Natural killer cell (primary cell): ENCODE data around the gene VASH2. TPM values are rescaled to one million over a fixed set of nuclear protein-coding genes. Genes with fewer than 3 reads are reported as not detected.
"Not testable (repeated sequence)": the region's sequence is repeated elsewhere in the genome, so short reads cannot be mapped to it uniquely, and the experiment has no call there.

Experiments used
- ATAC-seq, 3 donors: fragments of 150-1000 bp in 2 of 3; fragments of 200-7000 bp in 1 of 3; cut with Tn5 transposase; 1 replicate in 1 of 3; 2 replicates in 2 of 3; pipeline ENCODE4 v1.10.0; 2021; ENCODE audit warnings: mild to moderate bottlenecking in 2 of 3, moderate library complexity in 2 of 3
- DNase-seq, 2 donors: peaks; one replicate each; pipeline versions ENCODE4 v3.0.0 to v3.0.0-alpha.2; 2013 to 2021; ENCODE audit warnings: mixed read lengths in 1 of 2
- H3K27ac ChIP-seq: one replicate; pipeline ENCODE4 v1.5.1; 2013; ENCODE audit warnings: mild to moderate bottlenecking, low read length
- H3K27me3 ChIP-seq: one replicate; pipeline ENCODE4 v1.6.1; 2013; ENCODE audit warnings: low read length; ENCODE audit not compliant: control insufficient read depth, insufficient read depth
- H3K36me3 ChIP-seq: one replicate; pipeline ENCODE4 v1.6.1; 2013; ENCODE audit warnings: low read length; ENCODE audit not compliant: control insufficient read depth, insufficient read depth
- H3K4me1 ChIP-seq: one replicate; pipeline ENCODE4 v1.6.1; 2013; ENCODE audit warnings: low read length; ENCODE audit not compliant: control insufficient read depth, insufficient read depth
- H3K4me3 ChIP-seq: one replicate; pipeline ENCODE4 v1.5.1; 2013; ENCODE audit warnings: low read length
- H3K9me3 ChIP-seq: one replicate; pipeline ENCODE4 v1.6.1; 2013; ENCODE audit warnings: low read length; ENCODE audit not compliant: control insufficient read depth, insufficient read depth
- H3K27ac Mint-ChIP-seq, 2 donors: one replicate each; pipeline ENCODE4 v1.8.0; 2022; ENCODE audit warnings: mild to moderate bottlenecking in 2 of 2, mixed read lengths in 2 of 2, moderate library complexity in 1 of 2
- H3K27me3 Mint-ChIP-seq, 2 donors: one replicate each; pipeline ENCODE4 v1.8.0; 2022; ENCODE audit warnings: low read depth in 2 of 2, mixed read lengths in 2 of 2
- H3K36me3 Mint-ChIP-seq: one replicate; pipeline ENCODE4 v1.8.0; 2022; ENCODE audit warnings: mixed read lengths
- H3K4me1 Mint-ChIP-seq, 2 donors: one replicate each; pipeline ENCODE4 v1.8.0; 2022; ENCODE audit warnings: mixed read lengths in 2 of 2
- H3K4me3 Mint-ChIP-seq: one replicate; pipeline ENCODE4 v1.8.0; 2022; ENCODE audit warnings: mild to moderate bottlenecking, moderate library complexity, mixed read lengths
- H3K9me3 Mint-ChIP-seq, 2 donors: one replicate each; pipeline ENCODE4 v1.8.0; 2022; ENCODE audit warnings: mixed read lengths in 2 of 2
- CTCF ChIP-seq: fragments of 200-600 bp; IDR thresholded peaks from one replicate; pipeline ENCODE4 v1.8.0; 2022; ENCODE audit warnings: antibody characterized with exemption
- WGBS: methylation state at CpG from one replicate; pipeline ENCODE4 v1.1.7; 2013; ENCODE audit warnings: missing lambda C conversion rate; ENCODE audit not compliant: insufficient coverage; 5-methylcytosine and 5-hydroxymethylcytosine counted together
- intact Hi-C: fragments of 100-400 bp; cut with micrococcal nuclease; formaldehyde crosslinking; loops from one replicate; pipeline ENCODE4 v1.14.2; 2022
- total RNA-seq, 4 donors: library from RNA; stranded (reverse); fragments of 120-200 nt in 1 of 4; gene quantifications; one replicate each; pipeline versions ENCODE4 v1.2.3 to v1.2.4, GENCODE V29; 2013 to 2022

The VASH2 gene
- total RNA-seq, 3 donors from 2014 or later (not counting 1 experiment from before 2014, with no cell fraction given) = not detected

- H3K4me1 Mint-ChIP-seq, intact Hi-C loops, H3K27ac Mint-ChIP-seq, H3K27ac ChIP-seq, H3K36me3 ChIP-seq, H3K9me3 ChIP-seq, H3K36me3 Mint-ChIP-seq, H3K9me3 Mint-ChIP-seq, ATAC-seq, H3K4me1 ChIP-seq, H3K27me3 ChIP-seq, H3K4me3 ChIP-seq, H3K4me3 Mint-ChIP-seq, DNase-seq: not testable (repeated sequence)
- H3K27me3 Mint-ChIP-seq = peaks cover 11 to 21% of the 10 kb centered on the region in 2 donors
- WGBS = 88% methylated on average over 1 of the region's 5 CpGs
Measured at GRCh38 chr1:212914110-212914509, 36.2 kb upstream of the VASH2 start.

- Histone ChIP-seq H3K27ac (no peak overlapping the region), H3K4me1 (no peaks in the 10 kb centered on the region), H3K4me3 (no peak overlapping the region), H3K9me3 (no peaks in the 10 kb centered on the region), H3K36me3 (no peaks in the 10 kb centered on the region), H3K27me3 (no peaks in the 10 kb centered on the region)
- H3K36me3 Mint-ChIP-seq = no peaks in the 10 kb centered on the region
- no peak for DNase-seq
- no peak overlapping the region for H3K4me3 Mint-ChIP-seq
- H3K4me1 Mint-ChIP-seq = peaks cover 5 to 7% of the 10 kb centered on the region in 2 donors
- ATAC-seq = no peak
- intact Hi-C loops = no loop called here
- H3K27me3 Mint-ChIP-seq = peaks cover 11 to 21% of the 10 kb centered on the region in 2 donors
- WGBS = 84% methylated on average over 3 of the region's 3 CpGs
- no peaks in the 10 kb centered on the region for H3K9me3 Mint-ChIP-seq
- H3K27ac Mint-ChIP-seq = no peak overlapping the region
- TF ChIP-seq CTCF = no peak
Measured at GRCh38 chr1:212914789-212915188, 35.6 kb upstream of the VASH2 start.

GRCh38 chr1:212915245-212916091 is 34.9 kb upstream of the VASH2 start:
- no peak for TF ChIP-seq CTCF
- no peak for DNase-seq
- Histone ChIP-seq H3K4me1 (no peaks in the 10 kb centered on the region), H3K9me3 (no peaks in the 10 kb centered on the region), H3K36me3 (no peaks in the 10 kb centered on the region), H3K4me3 (no peak overlapping the region), H3K27ac (no peak overlapping the region), H3K27me3 (no peaks in the 10 kb centered on the region)
- H3K27ac Mint-ChIP-seq = no peak overlapping the region
- peaks cover 5 to 7% of the 10 kb centered on the region in 2 donors for H3K4me1 Mint-ChIP-seq
- ATAC-seq = no peak
- H3K4me3 Mint-ChIP-seq = no peak overlapping the region
- peaks cover 11 to 21% of the 10 kb centered on the region in 2 donors for H3K27me3 Mint-ChIP-seq
- no peaks in the 10 kb centered on the region for H3K36me3 Mint-ChIP-seq
- no peaks in the 10 kb centered on the region for H3K9me3 Mint-ChIP-seq
- WGBS = 93% methylated on average over 12 of the region's 13 CpGs
- intact Hi-C loops = no loop called here

GRCh38 chr1:212916481-212917133 is 33.7 kb upstream of the VASH2 start:
- H3K4me3 Mint-ChIP-seq = no peak overlapping the region
- no peak overlapping the region for H3K4me3 ChIP-seq
- H3K4me1 Mint-ChIP-seq = peaks cover 5 to 7% of the 10 kb centered on the region in 2 donors
- TF ChIP-seq CTCF = no peak
- H3K27ac ChIP-seq = no peak overlapping the region
- peaks cover 13 to 21% of the 10 kb centered on the region in 2 donors for H3K27me3 Mint-ChIP-seq
- no peaks in the 10 kb centered on the region for H3K9me3 Mint-ChIP-seq
- H3K36me3 Mint-ChIP-seq = no peaks in the 10 kb centered on the region
- H3K4me1 ChIP-seq = no peaks in the 10 kb centered on the region
- no peak for DNase-seq
- peak in 2 of 3 donors; percentile 41 for ATAC-seq
- H3K9me3 ChIP-seq = no peaks in the 10 kb centered on the region
- WGBS = 18% methylated on average over 21 of the region's 23 CpGs
- no peaks in the 10 kb centered on the region for H3K27me3 ChIP-seq
- intact Hi-C loops = no loop called here
- no peaks in the 10 kb centered on the region for H3K36me3 ChIP-seq
- no peak overlapping the region for H3K27ac Mint-ChIP-seq
